IMR-90 (cell line): Measurements from ENCODE around the gene NGEF. TPM values are rescaled to one million over a fixed set of nuclear protein-coding genes. Genes with fewer than 3 reads are reported as not detected.

Experiments
- ATAC-seq: fragments of 200-7000 bp; cut with Tn5 transposase; 2 replicates; pipeline ENCODE4 v1.9.1; 2020; ENCODE audit warnings: low read depth, mild to moderate bottlenecking, moderate library complexity
- BruUV-seq: library from RNA; stranded (reverse); fragments of 400-500 nt; replicated peaks from 2 replicates; lab custom pipeline; 2021; lab: Mats Ljungman, UMichigan
- CTCF ChIA-PET: fragments of 300-600 bp; formaldehyde crosslinking; extraction: SDS; loops from one replicate; lab custom pipeline; 2021; ENCODE audit warnings: antibody characterized with exemption; lab: Yijun Ruan, JAX
- POLR2A ChIA-PET: fragments of 300-600 bp; sonication (Branson Sonifier 250); formaldehyde crosslinking; loops from one replicate; lab custom pipeline; 2022; ENCODE audit warnings: antibody characterized with exemption; ENCODE audit not compliant: unreplicated experiment; lab: Charles Lee
- DNase-seq: peaks from one replicate; pipeline ENCODE4 v3.0.0; 2013
- H2AFZ ChIP-seq: replicated peaks from 2 replicates; pipeline ENCODE3; 2013; ENCODE audit warnings: low read length, mild to moderate bottlenecking; ENCODE audit not compliant: poor library complexity
- H2AK5ac ChIP-seq: 2 replicates; pipeline ENCODE4 v1.6.1; 2013; ENCODE audit warnings: low read depth, low read length, inconsistent platforms
- H2AK9ac ChIP-seq: replicated peaks from 2 replicates; pipeline ENCODE3; 2013; ENCODE audit warnings: mild to moderate bottlenecking, low read depth, low read length, moderate library complexity; ENCODE audit not compliant: poor library complexity
- H2BK120ac ChIP-seq: 2 replicates; pipeline ENCODE4 v1.6.1; 2013; ENCODE audit warnings: low read depth, low read length, inconsistent platforms
- H2BK15ac ChIP-seq: 3 replicates; pipeline ENCODE4 v1.6.1; 2013; ENCODE audit warnings: low read depth, low read length, inconsistent platforms
- H2BK20ac ChIP-seq: 2 replicates; pipeline ENCODE4 v1.6.1; 2013; ENCODE audit warnings: low read depth, mild to moderate bottlenecking, inconsistent platforms, low read length, moderate library complexity
- H2BK5ac ChIP-seq: 2 replicates; pipeline ENCODE4 v1.6.1; 2013; ENCODE audit warnings: mild to moderate bottlenecking, low read depth, low read length, inconsistent platforms; ENCODE audit not compliant: poor library complexity, severe bottlenecking
- H3K14ac ChIP-seq: replicated peaks from 2 replicates; pipeline ENCODE4 v1.6.1; 2013; ENCODE audit warnings: low read depth, low read length, inconsistent platforms
- H3K18ac ChIP-seq: 2 replicates; pipeline ENCODE4 v1.6.1; 2013; ENCODE audit warnings: low read depth, low read length, control low read depth
- H3K23ac ChIP-seq: 2 replicates; pipeline ENCODE4 v1.6.1; 2013; ENCODE audit warnings: low read depth, low read length, inconsistent platforms
- H3K27ac ChIP-seq: 2 replicates; pipeline ENCODE4 v1.5.1; 2013; ENCODE audit warnings: mild to moderate bottlenecking, control low read depth, low read length; ENCODE audit not compliant: insufficient read depth
- H3K27me3 ChIP-seq: 2 replicates; pipeline ENCODE4 v1.6.1; 2013; ENCODE audit warnings: low read length; ENCODE audit not compliant: control insufficient read depth, insufficient read depth
- H3K36me3 ChIP-seq: 2 replicates; pipeline ENCODE4 v1.6.1; 2013; ENCODE audit warnings: low read length, mixed read lengths; ENCODE audit not compliant: control insufficient read depth, insufficient read depth
- H3K4ac ChIP-seq: 2 replicates; pipeline ENCODE4 v1.6.1; 2013; ENCODE audit warnings: low read depth, low read length, inconsistent platforms
- H3K4me1 ChIP-seq: 2 replicates; pipeline ENCODE4 v1.6.1; 2013; ENCODE audit warnings: low read length, mixed read lengths; ENCODE audit not compliant: control insufficient read depth, insufficient read depth
- H3K4me2 ChIP-seq: 2 replicates; pipeline ENCODE4 v1.6.1; 2013; ENCODE audit warnings: low read depth, mild to moderate bottlenecking, control low read depth, low read length, moderate library complexity
- H3K4me3 ChIP-seq: 2 replicates; pipeline ENCODE4 v1.5.1; 2013; ENCODE audit warnings: low read depth, mild to moderate bottlenecking, control low read depth, low read length, moderate library complexity; ENCODE audit not compliant: insufficient read depth
- H3K56ac ChIP-seq: 2 replicates; pipeline ENCODE4 v1.6.1; 2013; ENCODE audit warnings: low read length, inconsistent platforms; ENCODE audit not compliant: insufficient read depth; ENCODE audit errors: extremely low read depth
- H3K79me1 ChIP-seq, 2 experiments: 2 replicates each; pipeline ENCODE4 v1.6.1; 2013; ENCODE audit warnings: low read length in 2 of 2, inconsistent platforms in 1 of 2, low read depth in 1 of 2
- H3K9ac ChIP-seq: 2 replicates; pipeline ENCODE4 v1.6.1; 2013; ENCODE audit warnings: low read depth, low read length, control low read depth
- H3K9me1 ChIP-seq: 2 replicates; pipeline ENCODE4 v1.6.1; 2013; ENCODE audit warnings: low read length, inconsistent platforms; ENCODE audit not compliant: insufficient read depth
- H3K9me3 ChIP-seq: 2 replicates; pipeline ENCODE4 v1.6.1; 2013; ENCODE audit warnings: low read length; ENCODE audit not compliant: control insufficient read depth, insufficient read depth
- H4K20me1 ChIP-seq: 2 replicates; pipeline ENCODE4 v1.6.1; 2013; ENCODE audit warnings: low read length, inconsistent platforms; ENCODE audit not compliant: insufficient read depth
- H4K5ac ChIP-seq: 2 replicates; pipeline ENCODE4 v1.6.1; 2013; ENCODE audit warnings: mild to moderate bottlenecking, low read depth, low read length, control low read depth
- H4K8ac ChIP-seq, 2 experiments: 2 replicates each; pipeline ENCODE4 v1.6.1; 2013; ENCODE audit warnings: low read depth in 2 of 2, low read length in 2 of 2, control low read depth in 1 of 2, inconsistent platforms in 1 of 2
- H4K91ac ChIP-seq: 2 replicates; pipeline ENCODE4 v1.6.1; 2013; ENCODE audit warnings: low read depth, low read length, inconsistent platforms; ENCODE audit not compliant: insufficient read depth
- BHLHE40 ChIP-seq: fragments of 150-350 bp; IDR thresholded peaks from 2 replicates; pipeline ENCODE4 v1.6.1; 2016; ENCODE audit warnings: mild to moderate bottlenecking, low read depth, low read length
- CEBPB ChIP-seq: IDR thresholded peaks from 2 replicates; pipeline ENCODE4 v1.6.1; 2012; ENCODE audit warnings: low read depth, low read length, improper control_type of control experiment
- FOS ChIP-seq: fragments of 150-350 bp; IDR thresholded peaks from 2 replicates; pipeline ENCODE4 v1.6.1; 2016; ENCODE audit warnings: low read depth, low read length
- MAFK ChIP-seq: IDR thresholded peaks from 2 replicates; pipeline ENCODE4 v1.6.1; 2012; ENCODE audit warnings: low read depth, low read length, improper control_type of control experiment
- MAZ ChIP-seq: IDR thresholded peaks from 2 replicates; pipeline ENCODE4 v1.6.1; 2012; ENCODE audit warnings: low read depth, mild to moderate bottlenecking, low read length, improper control_type of control experiment, moderate library complexity, borderline replicate concordance
- MXI1 ChIP-seq: IDR thresholded peaks from 2 replicates; pipeline ENCODE4 v1.6.1; 2012; ENCODE audit warnings: low read depth, mild to moderate bottlenecking, low read length, moderate library complexity, borderline replicate concordance
- NFE2L2 ChIP-seq: fragments of 150-350 bp; IDR thresholded peaks from 2 replicates; pipeline ENCODE4 v1.6.1; 2016; ENCODE audit warnings: low read depth, mild to moderate bottlenecking, low read length
- POLR2A ChIP-seq: IDR thresholded peaks from 2 replicates; pipeline ENCODE4 v1.6.1; 2012; ENCODE audit warnings: mild to moderate bottlenecking, low read depth, low read length
- RAD21 ChIP-seq: IDR thresholded peaks from 2 replicates; pipeline ENCODE4 v1.6.1; 2012; ENCODE audit warnings: low read length, improper control_type of control experiment
- RFX5 ChIP-seq: IDR thresholded peaks from 2 replicates; pipeline ENCODE4 v1.8.0; 2012; ENCODE audit warnings: low read depth, mild to moderate bottlenecking, low read length, moderate library complexity
- SMC3 ChIP-seq: fragments of 150-350 bp; IDR thresholded peaks from 2 replicates; pipeline ENCODE4 v1.6.1; 2016; ENCODE audit warnings: low read depth, mild to moderate bottlenecking, antibody characterized with exemption, low read length, moderate library complexity
- WGBS, 2 experiments: methylation state at CpG; one replicate each; pipeline versions ENCODE4 v1.1.5 to v1.1.7; 2013; ENCODE audit warnings: missing lambda C conversion rate in 2 of 2; ENCODE audit not compliant: insufficient read length in 1 of 2; ENCODE audit errors: extremely low coverage in 2 of 2; 5-methylcytosine and 5-hydroxymethylcytosine counted together
- dilution Hi-C: fragments of 300-500 bp; cut with HindIII; formaldehyde crosslinking; loops from one replicate; pipeline ENCODE4 v1.14.3; 2018; ENCODE audit warnings: low sequenced_read_pairs; ENCODE audit not compliant: unreplicated experiment
- in situ Hi-C: fragments of 300-500 bp; cut with MboI; formaldehyde crosslinking; loops from 3 replicates; pipeline ENCODE4 v1.14.3; 2019; ENCODE audit warnings: low sequenced_read_pairs, inconsistent platforms, mixed read lengths
- intact Hi-C: fragments of 100-400 bp; cut with micrococcal nuclease; formaldehyde crosslinking; loops from 2 replicates; pipeline ENCODE4 v1.10.0; 2022
- polyA plus RNA-seq, 3 experiments: library from polyadenylated mRNA; depleted of rRNA; stranded (reverse); fragments of >200 nt; gene quantifications; 2 replicates each; pipeline ENCODE4 v1.2.3, GENCODE V29; 2012; ENCODE audit warnings: low replicate concordance in 1 of 3
- total RNA-seq: library from RNA; depleted of rRNA; stranded (reverse); fragments of >200 nt; gene quantifications from 2 replicates; pipeline ENCODE4 v1.2.3, GENCODE V29; 2012
- TF ChIP-seq, protein P1 (sequence below): fragments of 150-350 bp; IDR thresholded peaks from 2 replicates; pipeline ENCODE4 v1.6.1; 2016; ENCODE audit warnings: low read depth, mild to moderate bottlenecking, low read length, moderate library complexity, borderline replicate concordance
- TF ChIP-seq, protein P2 (sequence below): fragments of 150-350 bp; IDR thresholded peaks from 2 replicates; pipeline ENCODE4 v1.6.1; 2017; ENCODE audit warnings: mild to moderate bottlenecking, antibody characterized with exemption, low read length, low read depth

Gene NGEF
- total and polyA plus RNA-seq, 2 of the 4 experiments (the other 2 are of a cell fraction): 1.1 to 1.7 TPM

DNA sequence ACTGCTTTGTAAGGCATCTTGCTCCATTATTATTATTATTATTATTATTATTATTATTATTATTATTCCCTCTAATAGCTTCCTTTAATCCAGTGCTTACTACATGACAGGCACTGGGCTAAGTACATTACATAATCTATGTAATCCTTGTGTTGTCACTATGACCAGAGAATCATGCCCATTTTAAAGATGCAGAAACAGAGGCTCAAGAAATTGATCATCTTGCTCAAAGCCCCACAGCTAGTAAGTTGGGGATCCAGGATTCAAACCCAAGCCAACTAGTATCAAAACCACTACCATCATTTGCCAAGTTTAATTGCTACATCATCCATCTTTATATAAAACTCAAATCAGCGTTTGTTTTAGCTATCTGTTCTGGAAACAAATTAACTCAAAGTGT, 594 bp upstream of the NGEF start:
- Histone ChIP-seq H3K18ac (no peak overlapping the region), H2AFZ (no peak overlapping the region), H3K27me3 (no peaks in the 10 kb centered on the region; the same call in 1 of the 2 replicates), H3K4me1 (no peaks in the 10 kb centered on the region), H4K91ac (no peak overlapping the region), H2AK5ac (no peak overlapping the region), H3K23ac (no peak overlapping the region), H3K9me1 (no peaks in the 10 kb centered on the region), H2AK9ac (no peak overlapping the region), H3K36me3 (no peaks in the 10 kb centered on the region), H3K9ac (no peak overlapping the region), H3K9me3 (no peaks in the 10 kb centered on the region), H3K14ac (no peak overlapping the region), H3K56ac (no peak overlapping the region), H4K5ac (no peak overlapping the region), H3K79me1 (no peaks in the 10 kb centered on the region), H2BK5ac (no peak overlapping the region), H2BK15ac (no peak overlapping the region), H3K4me2 (no peak overlapping the region), H4K8ac (no peak overlapping the region), H2BK120ac (no peak overlapping the region), H4K20me1 (no peaks in the 10 kb centered on the region), H2BK20ac (no peak overlapping the region), H3K4ac (no peak overlapping the region), H3K4me3 (no peak overlapping the region), H3K27ac (no peak overlapping the region)
- in situ Hi-C loops (no loop called here), dilution Hi-C loops (no loop called here), intact Hi-C loops (no loop called here)
- DNase-seq (no peak), ATAC-seq (no peak)
- no peak for TF ChIP-seq CEBPB
- TF ChIP-seq FOS: no peak
- no peak for TF ChIP-seq NFE2L2
- no peak for TF ChIP-seq RFX5
- no peak for TF ChIP-seq RAD21
- TF ChIP-seq MAFK: no peak
- TF ChIP-seq, protein P1, sequence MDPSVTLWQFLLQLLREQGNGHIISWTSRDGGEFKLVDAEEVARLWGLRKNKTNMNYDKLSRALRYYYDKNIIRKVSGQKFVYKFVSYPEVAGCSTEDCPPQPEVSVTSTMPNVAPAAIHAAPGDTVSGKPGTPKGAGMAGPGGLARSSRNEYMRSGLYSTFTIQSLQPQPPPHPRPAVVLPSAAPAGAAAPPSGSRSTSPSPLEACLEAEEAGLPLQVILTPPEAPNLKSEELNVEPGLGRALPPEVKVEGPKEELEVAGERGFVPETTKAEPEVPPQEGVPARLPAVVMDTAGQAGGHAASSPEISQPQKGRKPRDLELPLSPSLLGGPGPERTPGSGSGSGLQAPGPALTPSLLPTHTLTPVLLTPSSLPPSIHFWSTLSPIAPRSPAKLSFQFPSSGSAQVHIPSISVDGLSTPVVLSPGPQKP: no peak
- TF ChIP-seq, protein P2, sequence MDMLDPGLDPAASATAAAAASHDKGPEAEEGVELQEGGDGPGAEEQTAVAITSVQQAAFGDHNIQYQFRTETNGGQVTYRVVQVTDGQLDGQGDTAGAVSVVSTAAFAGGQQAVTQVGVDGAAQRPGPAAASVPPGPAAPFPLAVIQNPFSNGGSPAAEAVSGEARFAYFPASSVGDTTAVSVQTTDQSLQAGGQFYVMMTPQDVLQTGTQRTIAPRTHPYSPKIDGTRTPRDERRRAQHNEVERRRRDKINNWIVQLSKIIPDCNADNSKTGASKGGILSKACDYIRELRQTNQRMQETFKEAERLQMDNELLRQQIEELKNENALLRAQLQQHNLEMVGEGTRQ: no peak
- TF ChIP-seq MAZ: no peak
- TF ChIP-seq POLR2A: no peak
- no peak for TF ChIP-seq MXI1
- TF ChIP-seq BHLHE40: no peak
- no peak for TF ChIP-seq SMC3
- BruUV-seq: no TSS peak
- no CpG with 5 or more reads among the region's 1 CpG for WGBS, 2 experiments
- ChIA-PET POLR2A (no interaction called here), CTCF (no interaction called here)
